ENCODE data around the gene KRT8.
A peak's percentile ranks its signal among the peaks of the same experiment; 100 is the strongest.

Gene KRT8

GRCh38 chr12:52951126-52951525 is 46.2 kb upstream of the KRT8 start:
- Histone ChIP-seq H3K4me3 (replicated peaks; ENCODE audit: insufficient read depth, low read length) (no peak overlapping the region), H3K27me3 (ENCODE audit: insufficient read depth, poor library complexity, severe bottlenecking) (peaks cover 13% of the 10 kb centered on the region), H3K27ac (replicated peaks) (no peak overlapping the region)
- DNase-seq (ENCODE audit: low read depth in 1 of 2, low spot score in 1 of 2), result no peak
- TF ChIP-seq POLR2AphosphoS5 (IDR thresholded peaks at IDR 0.05; ENCODE audit: low read depth) (no peak), GABPA (IDR thresholded peaks at IDR 0.05; ENCODE audit: low read depth) (no peak), CTCF (IDR thresholded peaks at IDR 0.05; ENCODE audit: insufficient read depth, low read length) (no peak), SPI1 (IDR thresholded peaks at IDR 0.05; ENCODE audit: borderline replicate concordance, low read depth) (no peak)

GRCh38 chr12:52950553-52950952 is 45.7 kb upstream of the KRT8 start:
- no peak for TF ChIP-seq POLR2AphosphoS5 (IDR thresholded peaks at IDR 0.05; ENCODE audit: low read depth)
- TF ChIP-seq REST (IDR thresholded peaks at IDR 0.05; ENCODE audit: insufficient replicate concordance, low read depth), result no peak
- TF ChIP-seq CTCF (IDR thresholded peaks at IDR 0.05; ENCODE audit: insufficient read depth, low read length), result no peak
- no peak for TF ChIP-seq GABPA (IDR thresholded peaks at IDR 0.05; ENCODE audit: low read depth)
- TF ChIP-seq SPI1 (IDR thresholded peaks at IDR 0.05; ENCODE audit: borderline replicate concordance, low read depth), result no peak
- Histone ChIP-seq H3K27me3 (ENCODE audit: insufficient read depth, poor library complexity, severe bottlenecking) (peaks cover 13% of the 10 kb centered on the region), H3K27ac (replicated peaks) (no peak overlapping the region), H3K4me3 (replicated peaks; ENCODE audit: insufficient read depth, low read length) (no peak overlapping the region)
- DNase-seq (ENCODE audit: low read depth in 1 of 2, low spot score in 1 of 2), result no peak

- Histone ChIP-seq H3K27ac (replicated peaks) (no peak overlapping the region), H3K27me3 (ENCODE audit: insufficient read depth, poor library complexity, severe bottlenecking) (peaks cover 13% of the 10 kb centered on the region), H3K4me3 (replicated peaks; ENCODE audit: insufficient read depth, low read length) (no peak overlapping the region)
- peak in 1 of 2 experiments; percentile 8 for DNase-seq (ENCODE audit: low read depth in 1 of 2, low spot score in 1 of 2)
- TF ChIP-seq SPI1 (IDR thresholded peaks at IDR 0.05; ENCODE audit: borderline replicate concordance, low read depth) (no peak), REST (IDR thresholded peaks at IDR 0.05; ENCODE audit: insufficient replicate concordance, low read depth) (no peak), POLR2AphosphoS5 (IDR thresholded peaks at IDR 0.05; ENCODE audit: low read depth) (no peak), CTCF (IDR thresholded peaks at IDR 0.05; ENCODE audit: insufficient read depth, low read length) (no peak)
Observed at GRCh38 chr12:52949413-52950331, 44.8 kb upstream of the KRT8 start.
